HCT116 (cell line): ENCODE data around the gene WASL. TPM values are rescaled to one million over a fixed set of nuclear protein-coding genes. Genes with fewer than 3 reads are reported as not detected.

Experiments used
- ATAC-seq: fragments of 200-7000 bp; cut with Tn5 transposase; 2 replicates; pipeline ENCODE4 v1.9.1; 2020; ENCODE audit warnings: mild to moderate bottlenecking, moderate library complexity
- BruUV-seq: library from RNA; stranded (reverse); fragments of 400-500 nt; replicated peaks from 2 replicates; lab custom pipeline; 2021; lab: Mats Ljungman, UMichigan
- CTCF ChIA-PET: fragments of 300-600 bp; sonication (Branson Sonifier 250); formaldehyde crosslinking; loops from one replicate; lab custom pipeline; 2021; ENCODE audit warnings: antibody characterized with exemption; lab: Charles Lee
- POLR2A ChIA-PET: fragments of 300-600, 350-600 bp; sonication (Branson Sonifier 250); formaldehyde crosslinking; loops from one replicate; lab custom pipeline; 2021; ENCODE audit warnings: antibody characterized with exemption; lab: Charles Lee
- RAD21 ChIA-PET, 2 experiments: fragments of 300-600 bp; sonication (Branson Sonifier 250); formaldehyde crosslinking; loops; one replicate each; lab custom pipeline; 2023; ENCODE audit warnings: low total read pairs in 2 of 2; ENCODE audit not compliant: uncharacterized antibody in 2 of 2, unreplicated experiment in 2 of 2, low non-redundant PET in 1 of 2; lab: Charles Lee
- DNase-seq: peaks from one replicate; pipeline ENCODE4 v3.0.0-alpha.2; 2010; ENCODE audit warnings: low read depth, low spot score
- H2AFZ ChIP-seq: fragments of 200-600 bp; shearing (Covaris generic), sonication (generic); 2 replicates; pipeline ENCODE4 v1.6.1; 2017; ENCODE audit warnings: low read depth, mixed run types, mixed read lengths, antibody characterized with exemption, low read length; ENCODE audit not compliant: poor library complexity, severe bottlenecking
- H3K27ac ChIP-seq: 2 replicates; pipeline ENCODE4 v1.5.1; 2012; ENCODE audit warnings: low read depth, low read length
- H3K27me3 ChIP-seq: fragments of 200-600 bp; sonication (generic); 2 replicates; pipeline ENCODE4 v1.6.1; 2016; ENCODE audit warnings: mixed run types, low read length, mixed read lengths; ENCODE audit not compliant: insufficient read depth
- H3K36me3 ChIP-seq, 2 experiments: fragments of 200-500 bp in 1 of 2; fragments of 200-600 bp in 1 of 2; sonication (Bioruptor generic) in 1 of 2; sonication (generic) in 1 of 2; 2 replicates each; pipeline versions ENCODE4 v1.5.1 to v1.6.1; 2014 to 2016; ENCODE audit warnings: low read length in 2 of 2, inconsistent platforms in 1 of 2, mixed read lengths in 1 of 2, mixed run types in 1 of 2; ENCODE audit not compliant: insufficient read depth in 2 of 2, control insufficient read depth in 1 of 2
- H3K4me1 ChIP-seq, 2 experiments: fragments of 200-600 bp in 1 of 2; sonication (generic) in 1 of 2; 2 replicates each; pipeline versions ENCODE4 v1.5.1 to v1.6.1; 2012 to 2017; ENCODE audit warnings: low read length in 2 of 2, inconsistent platforms in 1 of 2, mild to moderate bottlenecking in 1 of 2, mixed read lengths in 1 of 2, mixed run types in 1 of 2, moderate library complexity in 1 of 2; ENCODE audit not compliant: insufficient read depth in 2 of 2, control insufficient read depth in 1 of 2
- H3K4me2 ChIP-seq: fragments of 200-600 bp; sonication (generic); 2 replicates; pipeline ENCODE4 v1.6.1; 2017; ENCODE audit warnings: mixed run types, low read length, mixed read lengths
- H3K4me3 ChIP-seq, 2 experiments: fragments of 200-600 bp in 1 of 2; sonication (generic) in 1 of 2; replicated peaks in 1 of 2; 2 replicates each; pipeline ENCODE4 v1.5.1; 2011 to 2016; ENCODE audit warnings: low read length in 2 of 2, control low read depth in 1 of 2, low read depth in 1 of 2, mild to moderate bottlenecking in 1 of 2, mixed read lengths in 1 of 2, mixed run types in 1 of 2
- H3K79me2 ChIP-seq: fragments of 200-600 bp; sonication (generic); 2 replicates; pipeline ENCODE4 v1.6.1; 2017; ENCODE audit warnings: mild to moderate bottlenecking, mixed run types, low read length, moderate library complexity, mixed read lengths; ENCODE audit not compliant: insufficient read depth
- H3K9ac ChIP-seq: fragments of 200-600 bp; sonication (generic); 2 replicates; pipeline ENCODE4 v1.6.1; 2016; ENCODE audit warnings: low read length, mixed read lengths
- H3K9me2 ChIP-seq: fragments of 200-600 bp; sonication (generic), shearing (Covaris generic); 2 replicates; pipeline ENCODE4 v1.6.1; 2017; ENCODE audit warnings: mixed run types, mild to moderate bottlenecking, moderate library complexity; ENCODE audit not compliant: insufficient read depth
- H3K9me3 ChIP-seq, 2 experiments: fragments of 200-500 bp in 1 of 2; fragments of 200-600 bp in 1 of 2; sonication (Bioruptor generic) in 1 of 2; sonication (generic) in 1 of 2; 2 replicates each; pipeline ENCODE4 v1.6.1; 2014 to 2017; ENCODE audit warnings: low read length in 2 of 2, mixed read lengths in 2 of 2, inconsistent platforms in 1 of 2, low read depth in 1 of 2, mild to moderate bottlenecking in 1 of 2, mixed run types in 1 of 2, moderate library complexity in 1 of 2; ENCODE audit not compliant: control insufficient read depth in 1 of 2, insufficient read depth in 1 of 2
- H4K20me1 ChIP-seq: fragments of 200-600 bp; sonication (generic), shearing (Covaris generic); 2 replicates; pipeline ENCODE4 v1.6.1; 2017; ENCODE audit warnings: mixed run types, mild to moderate bottlenecking, moderate library complexity; ENCODE audit not compliant: insufficient read depth
- ATF3 ChIP-seq: IDR thresholded peaks from 2 replicates; pipeline ENCODE4 v1.6.1; 2012
- CBX3 ChIP-seq: IDR thresholded peaks from 2 replicates; pipeline ENCODE4 v1.6.1; 2012; ENCODE audit warnings: low read depth
- CTCF ChIP-seq, 3 experiments: fragments of 200-600 bp in 1 of 3; sonication (generic) in 1 of 3; IDR thresholded peaks in 2 of 3; conservative IDR thresholded peaks in 1 of 3; 2 replicates each; pipeline ENCODE4 v1.5.1; 2012 to 2017; ENCODE audit warnings: low read depth in 2 of 3, low read length in 2 of 3, antibody characterized with exemption in 1 of 3, borderline replicate concordance in 1 of 3, control low read depth in 1 of 3, mild to moderate bottlenecking in 1 of 3, mixed read lengths in 1 of 3, mixed run types in 1 of 3, moderate library complexity in 1 of 3; ENCODE audit not compliant: insufficient read depth in 1 of 3
- EGR1 ChIP-seq: IDR thresholded peaks from 2 replicates; pipeline ENCODE4 v1.6.1; 2012; ENCODE audit warnings: low read depth
- EZH2phosphoT487 ChIP-seq: fragments of 200-600 bp; IDR thresholded peaks from 2 replicates; pipeline ENCODE4 v1.6.1; 2018; ENCODE audit warnings: antibody characterized with exemption, borderline replicate concordance
- FOSL1 ChIP-seq: IDR thresholded peaks from 2 replicates; pipeline ENCODE4 v1.6.1; 2012; ENCODE audit warnings: low read depth
- JUND ChIP-seq: IDR thresholded peaks from 2 replicates; pipeline ENCODE4 v1.6.1; 2012
- POLR2A ChIP-seq: IDR thresholded peaks from 2 replicates; pipeline ENCODE4 v1.7.0; 2011; ENCODE audit warnings: borderline replicate concordance; ENCODE audit not compliant: insufficient read depth, insufficient read length; ENCODE audit errors: extremely low read depth
- RAD21 ChIP-seq: IDR thresholded peaks from 2 replicates; pipeline ENCODE4 v1.6.1; 2012; ENCODE audit warnings: low read depth, mild to moderate bottlenecking
- REST ChIP-seq: IDR thresholded peaks from 2 replicates; pipeline ENCODE4 v1.6.1; 2012; ENCODE audit warnings: low read depth
- SIN3A ChIP-seq: IDR thresholded peaks from 2 replicates; pipeline ENCODE4 v1.6.1; 2012; ENCODE audit warnings: low read depth
- SRF ChIP-seq: IDR thresholded peaks from 2 replicates; pipeline ENCODE4 v1.6.1; 2012; ENCODE audit warnings: low read depth
- YY1 ChIP-seq: IDR thresholded peaks from 2 replicates; pipeline ENCODE4 v1.6.1; 2011; ENCODE audit warnings: low read length, low read depth, moderate library complexity, mild to moderate bottlenecking; ENCODE audit not compliant: insufficient replicate concordance; ENCODE audit errors: extremely low read depth
- ZFX ChIP-seq: fragments of 450-650 bp; IDR thresholded peaks from 2 replicates; pipeline ENCODE4 v1.6.1; 2017
- ZNF274 ChIP-seq: fragments of 200-500 bp; sonication (Bioruptor generic); IDR thresholded peaks from 2 replicates; pipeline ENCODE4 v1.6.1; 2014; ENCODE audit warnings: mild to moderate bottlenecking, low read depth, low read length, inconsistent platforms
- intact Hi-C: fragments of 100-400 bp; cut with micrococcal nuclease; formaldehyde crosslinking; loops from 2 replicates; pipeline ENCODE4 v1.10.0; 2022
- total RNA-seq: library from RNA; stranded (reverse); gene quantifications from one replicate; pipeline ENCODE4 v1.2.1, GENCODE V29; 2021; ENCODE audit not compliant: unreplicated experiment
- TF ChIP-seq, protein P1 (sequence below): IDR thresholded peaks from 2 replicates; pipeline ENCODE4 v1.6.1; 2012

Gene WASL
- total RNA-seq, 1 experiment from 2014 or later, result 26.2 TPM

DNA sequence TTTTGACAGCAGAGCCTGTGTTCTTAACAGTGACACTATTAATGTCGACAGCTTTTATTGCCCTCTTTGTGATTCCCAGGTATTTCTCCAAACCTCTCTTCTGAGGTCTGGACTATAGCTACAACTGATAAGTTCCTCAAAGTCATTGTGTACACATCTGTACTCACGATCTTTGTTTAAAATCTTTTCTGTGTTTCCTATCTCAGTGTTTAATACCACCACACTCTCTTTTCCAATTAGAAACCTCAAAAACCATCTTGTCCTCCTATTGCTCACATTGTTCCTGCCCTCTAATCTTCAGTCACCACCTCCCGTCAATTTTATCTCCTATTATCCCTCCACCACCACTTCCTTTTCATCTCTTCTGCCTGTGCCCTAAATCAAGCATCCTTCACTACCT is 12.9 kb upstream of the WASL start:
- H3K4me2 ChIP-seq, result no peak overlapping the region
- TF ChIP-seq ZNF274 (no peak), POLR2A (no peak), CTCF (IDR thresholded peaks at IDR 0.05 in 2 of 3, conservative IDR thresholded peaks at IDR 0.05 in 1 of 3; ENCODE audit: borderline replicate concordance in 1 of 3, insufficient read depth in 1 of 3, low read depth in 2 of 3, low read length in 2 of 3) (no peak), YY1 (no peak), FOSL1 (no peak), EGR1 (no peak), JUND (no peak), RAD21 (no peak), SRF (no peak), EZH2phosphoT487 (no peak), REST (no peak), ZFX (no peak), CBX3 (no peak), ATF3 (no peak), SIN3A (no peak)
- TF ChIP-seq, protein P1, sequence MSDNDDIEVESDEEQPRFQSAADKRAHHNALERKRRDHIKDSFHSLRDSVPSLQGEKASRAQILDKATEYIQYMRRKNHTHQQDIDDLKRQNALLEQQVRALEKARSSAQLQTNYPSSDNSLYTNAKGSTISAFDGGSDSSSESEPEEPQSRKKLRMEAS, result no peak
- no peak for DNase-seq
- H4K20me1 ChIP-seq, result no peaks in the 10 kb centered on the region
- no peak for ATAC-seq
- ChIA-PET POLR2A (interaction anchor here (2.3 kb wide), 1 partner anchor 12 kb away, joined by 7 read pairs; the partner anchor contains the start of gene WASL), RAD21 (no interaction called here), CTCF (no interaction called here)
- no peaks in the 10 kb centered on the region for H3K4me1 ChIP-seq
- H3K9ac ChIP-seq, result no peak overlapping the region
- no peak overlapping the region for H3K27ac ChIP-seq
- H3K36me3 ChIP-seq, result no peaks in the 10 kb centered on the region
- H3K4me3 ChIP-seq, result no peak overlapping the region
- BruUV-seq, result no TSS peak
- H2AFZ ChIP-seq, result no peak overlapping the region
- H3K79me2 ChIP-seq, result no peaks in the 10 kb centered on the region
- intact Hi-C loops, result no loop called here
- no peaks in the 10 kb centered on the region for H3K9me2 ChIP-seq
- H3K9me3 ChIP-seq, result no peaks in the 10 kb centered on the region
- H3K27me3 ChIP-seq, result no peaks in the 10 kb centered on the region
